T-helper 17 cell (primary cell): ENCODE results near the gene SEMA5B. TPM values are rescaled to one million over a fixed set of nuclear protein-coding genes. Genes with fewer than 3 reads are reported as not detected.

Source experiments
- ATAC-seq: fragments of 150-1000 bp; cut with Tn5 transposase; 2 replicates; pipeline ENCODE4 v1.10.0; 2021; ENCODE audit warnings: mild to moderate bottlenecking, moderate library complexity
- DNase-seq, 3 donors: peaks; one replicate each; pipeline versions ENCODE4 v3.0.0 to v3.0.0-alpha.2; 2020 to 2021
- H3K9me3 ChIP-seq: one replicate; pipeline ENCODE4 v1.7.0; 2013; ENCODE audit warnings: low read length, mild to moderate bottlenecking; ENCODE audit not compliant: control insufficient read depth, poor library complexity, severe bottlenecking
- H3K27ac Mint-ChIP-seq: one replicate; pipeline ENCODE4 v1.8.0; 2022; ENCODE audit warnings: mild to moderate bottlenecking, moderate library complexity, mixed read lengths
- H3K27me3 Mint-ChIP-seq: one replicate; pipeline ENCODE4 v1.8.0; 2022; ENCODE audit warnings: mixed read lengths
- H3K36me3 Mint-ChIP-seq: one replicate; pipeline ENCODE4 v1.8.0; 2022; ENCODE audit warnings: low read depth, mixed read lengths
- H3K4me1 Mint-ChIP-seq: one replicate; pipeline ENCODE4 v1.8.0; 2022; ENCODE audit warnings: mild to moderate bottlenecking, mixed read lengths
- H3K4me3 Mint-ChIP-seq: one replicate; pipeline ENCODE4 v1.8.0; 2022; ENCODE audit warnings: mild to moderate bottlenecking, moderate library complexity, mixed read lengths
- total RNA-seq, 4 donors: library from RNA in 2 of 4; stranded (reverse) in 2 of 4; gene quantifications; one replicate each; pipeline ENCODE4 v1.2.3 and lab custom pipeline; 2022 to 2026

Gene SEMA5B
- total RNA-seq, 2 donors from 2014 or later, result not detected

- H3K4me1 Mint-ChIP-seq, result peaks cover 6% of the 10 kb centered on the region
- no peaks in the 10 kb centered on the region for H3K27me3 Mint-ChIP-seq
- ATAC-seq, result no peak
- H3K36me3 Mint-ChIP-seq, result peaks cover 3% of the 10 kb centered on the region
- H3K27ac Mint-ChIP-seq, result no peak overlapping the region
- no peak overlapping the region for H3K4me3 Mint-ChIP-seq
- H3K9me3 ChIP-seq, result no peaks in the 10 kb centered on the region
- DNase-seq, result no peak
These were observed 147.4 kb downstream of the SEMA5B start for GRCh38 chr3:122880173-122880572.

- ATAC-seq, result peak; percentile 58
- peaks cover 3% of the 10 kb centered on the region for H3K36me3 Mint-ChIP-seq
- no peak overlapping the region for H3K27ac Mint-ChIP-seq
- no peak for DNase-seq
- H3K9me3 ChIP-seq, result no peaks in the 10 kb centered on the region
- H3K27me3 Mint-ChIP-seq, result no peaks in the 10 kb centered on the region
- peak overlapping the region; percentile 51 for H3K4me3 Mint-ChIP-seq
- H3K4me1 Mint-ChIP-seq, result peaks cover 9% of the 10 kb centered on the region
These were observed 151.9 kb downstream of the SEMA5B start for GRCh38 chr3:122875547-122876127.

GRCh38 chr3:122873741-122874515 lies 153.6 kb downstream of the SEMA5B start:
- no peaks in the 10 kb centered on the region for H3K9me3 ChIP-seq
- Mint-ChIP-seq H3K4me1 (peaks cover 9% of the 10 kb centered on the region), H3K27ac (peak overlapping the region; percentile 4), H3K36me3 (no peaks in the 10 kb centered on the region), H3K27me3 (no peaks in the 10 kb centered on the region), H3K4me3 (no peak overlapping the region)
- ATAC-seq, result no peak
- no peak for DNase-seq

GRCh38 chr3:122868322-122868721 lies 159.2 kb downstream of the SEMA5B start:
- Mint-ChIP-seq H3K4me3 (no peak overlapping the region), H3K4me1 (peaks cover 4% of the 10 kb centered on the region)

GRCh38 chr3:122864498-122864897 lies 163.1 kb downstream of the SEMA5B start:
- Mint-ChIP-seq H3K27ac (no peak overlapping the region), H3K4me3 (no peak overlapping the region), H3K4me1 (peaks cover 4% of the 10 kb centered on the region), H3K36me3 (peaks cover 3% of the 10 kb centered on the region), H3K27me3 (no peaks in the 10 kb centered on the region)
- no peaks in the 10 kb centered on the region for H3K9me3 ChIP-seq
- no peak for ATAC-seq
- no peak for DNase-seq

More at GRCh38 chr3:122868322-122868721, 159.2 kb downstream of the SEMA5B start:
- ATAC-seq, result no peak
- Mint-ChIP-seq H3K36me3 (no peaks in the 10 kb centered on the region), H3K27me3 (no peaks in the 10 kb centered on the region), H3K27ac (no peak overlapping the region)
- no peak for DNase-seq
- no peaks in the 10 kb centered on the region for H3K9me3 ChIP-seq

GRCh38 chr3:122862381-122862780 lies 165.2 kb downstream of the SEMA5B start:
- DNase-seq, result no peak
- H3K9me3 ChIP-seq, result no peaks in the 10 kb centered on the region
- peaks cover 3% of the 10 kb centered on the region for H3K36me3 Mint-ChIP-seq
- no peak for ATAC-seq
- no peaks in the 10 kb centered on the region for H3K27me3 Mint-ChIP-seq
- peaks cover 2% of the 10 kb centered on the region for H3K4me1 Mint-ChIP-seq
- H3K27ac Mint-ChIP-seq, result no peak overlapping the region
- no peak overlapping the region for H3K4me3 Mint-ChIP-seq

Other genes with a start within 250 kb of the SEMA5B start
- gene HSPBAP1, start 233.9 kb downstream of the SEMA5B start, total RNA-seq, result 10 to 100 TPM; 17.5 to 18.7 TPM
- 1 to 10 TPM; 4.8 to 5.5 TPM for gene SLC49A4, start 232.7 kb downstream of the SEMA5B start, total RNA-seq
- gene PDIA5, start 39.3 kb upstream of the SEMA5B start, total RNA-seq, result 1 to 10 TPM; 4.6 to 6.2 TPM
- 10 to 100 TPM; 17.2 to 19.2 TPM for gene SEC22A, start 174.2 kb upstream of the SEMA5B start, total RNA-seq